Measurements from ENCODE around the gene DCAF15.

DNA sequence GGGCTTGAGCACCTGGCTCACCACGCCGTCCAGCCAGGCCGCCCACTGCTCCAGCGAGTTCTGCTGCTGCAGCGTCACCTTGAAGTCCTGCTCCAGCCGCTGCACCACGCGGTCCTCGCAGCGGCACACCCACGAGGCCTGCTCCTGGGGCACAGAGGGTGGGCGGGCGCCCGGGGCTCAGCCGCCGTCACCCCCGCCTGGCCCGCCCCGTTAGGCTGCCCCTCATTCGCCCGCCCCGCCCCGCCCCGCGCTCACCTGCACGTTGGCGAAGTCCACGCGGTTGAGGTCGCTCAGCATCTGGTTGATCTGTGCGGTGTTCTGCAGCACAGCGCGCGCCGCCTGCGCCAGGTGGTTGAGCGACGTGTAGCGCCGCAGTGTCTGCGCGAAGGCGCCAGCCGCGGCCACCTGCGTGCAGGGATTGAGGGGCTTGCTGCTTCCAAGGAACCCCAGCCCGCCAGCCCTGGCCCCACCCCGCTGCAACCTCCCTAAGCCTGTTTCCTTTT, 11.3 kb downstream of the DCAF15 start:
- TF ChIP-seq, protein P1, sequence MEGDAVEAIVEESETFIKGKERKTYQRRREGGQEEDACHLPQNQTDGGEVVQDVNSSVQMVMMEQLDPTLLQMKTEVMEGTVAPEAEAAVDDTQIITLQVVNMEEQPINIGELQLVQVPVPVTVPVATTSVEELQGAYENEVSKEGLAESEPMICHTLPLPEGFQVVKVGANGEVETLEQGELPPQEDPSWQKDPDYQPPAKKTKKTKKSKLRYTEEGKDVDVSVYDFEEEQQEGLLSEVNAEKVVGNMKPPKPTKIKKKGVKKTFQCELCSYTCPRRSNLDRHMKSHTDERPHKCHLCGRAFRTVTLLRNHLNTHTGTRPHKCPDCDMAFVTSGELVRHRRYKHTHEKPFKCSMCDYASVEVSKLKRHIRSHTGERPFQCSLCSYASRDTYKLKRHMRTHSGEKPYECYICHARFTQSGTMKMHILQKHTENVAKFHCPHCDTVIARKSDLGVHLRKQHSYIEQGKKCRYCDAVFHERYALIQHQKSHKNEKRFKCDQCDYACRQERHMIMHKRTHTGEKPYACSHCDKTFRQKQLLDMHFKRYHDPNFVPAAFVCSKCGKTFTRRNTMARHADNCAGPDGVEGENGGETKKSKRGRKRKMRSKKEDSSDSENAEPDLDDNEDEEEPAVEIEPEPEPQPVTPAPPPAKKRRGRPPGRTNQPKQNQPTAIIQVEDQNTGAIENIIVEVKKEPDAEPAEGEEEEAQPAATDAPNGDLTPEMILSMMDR (IDR thresholded peaks at IDR 0.05): no peak
- TF ChIP-seq ZFX (IDR thresholded peaks at IDR 0.05; ENCODE audit: borderline replicate concordance): no peak
